ENCODE results near the gene INPP5A. TPM values are rescaled to one million over a fixed set of nuclear protein-coding genes. Genes with fewer than 3 reads are reported as not detected.

INPP5A gene
- total and polyA plus RNA-seq, 9 of the 15 experiments (the other 6 are each of a cell fraction or from before 2014, with no cell fraction given): 0.66 to 11.6 (median 7.7) TPM

- TF ChIP-seq RERE (CRISPR knock-in tag; IDR thresholded peaks at IDR 0.05; ENCODE audit: borderline replicate concordance) (no peak), FOXK1 (CRISPR knock-in tag; IDR thresholded peaks at IDR 0.05; ENCODE audit: borderline replicate concordance) (no peak), DNMT1 (IDR thresholded peaks at IDR 0.05) (no peak), NCOA1 (IDR thresholded peaks at IDR 0.05; ENCODE audit: low read depth) (no peak), CUX1 (CRISPR knock-in tag; IDR thresholded peaks at IDR 0.05) (no peak)
Observed at GRCh38 chr10:132514821-132515520, 22.6 kb upstream of the INPP5A start (continued).

All from K562 (cell line).